Activated CD4-positive, alpha-beta memory T cell treated with anti-CD3 and anti-CD28 coated beads for 36 hours (primary cell): Measurements from ENCODE around the gene COQ8B. TPM values are rescaled to one million over a fixed set of nuclear protein-coding genes. Genes with fewer than 3 reads are reported as not detected.

Source experiments
- CTCF ChIA-PET: fragments of 350-600 bp; sonication (Branson Sonifier 250); formaldehyde crosslinking; loops from one replicate; lab custom pipeline; 2021; ENCODE audit warnings: antibody characterized with exemption, inconsistent platforms; lab: Charles Lee
- POLR2A ChIA-PET: fragments of 350-600 bp; sonication (Branson Sonifier 250); formaldehyde crosslinking; loops from one replicate; lab custom pipeline; 2021; ENCODE audit warnings: antibody characterized with exemption; lab: Charles Lee
- DNase-seq: peaks from one replicate; pipeline ENCODE4 v3.0.0-alpha.2; 2020
- H3K27ac Mint-ChIP-seq: one replicate; pipeline ENCODE4 v1.8.0; 2021; ENCODE audit warnings: mixed read lengths
- H3K27me3 Mint-ChIP-seq: one replicate; pipeline ENCODE4 v1.8.0; 2021; ENCODE audit warnings: mixed read lengths
- H3K36me3 Mint-ChIP-seq: one replicate; pipeline ENCODE4 v1.8.0; 2021; ENCODE audit warnings: mixed read lengths
- H3K4me1 Mint-ChIP-seq: one replicate; pipeline ENCODE4 v1.8.0; 2021; ENCODE audit warnings: low read depth, mixed read lengths
- H3K4me3 Mint-ChIP-seq: one replicate; pipeline ENCODE4 v1.8.0; 2021; ENCODE audit warnings: mild to moderate bottlenecking, mixed read lengths
- H3K9me3 Mint-ChIP-seq: one replicate; pipeline ENCODE4 v1.8.0; 2021; ENCODE audit warnings: mixed read lengths
- intact Hi-C: fragments of 100-400 bp; cut with micrococcal nuclease; formaldehyde crosslinking; loops from one replicate; pipeline ENCODE4 v1.15.1; 2023
- total RNA-seq, 2 experiments: library from RNA; stranded (reverse); gene quantifications; one replicate each; pipeline ENCODE4 v1.2.3, GENCODE V29; 2021

The COQ8B gene
- total RNA-seq, 2 experiments from 2014 or later = 31.7 to 36.3 TPM

GRCh38 chr19:40726279-40726678 lies 9.6 kb upstream of the COQ8B start:
- Mint-ChIP-seq H3K4me3 (no peak overlapping the region), H3K36me3 (peaks cover 39% of the 10 kb centered on the region), H3K9me3 (no peaks in the 10 kb centered on the region), H3K4me1 (peaks cover 30% of the 10 kb centered on the region), H3K27ac (no peak overlapping the region), H3K27me3 (no peaks in the 10 kb centered on the region)
- DNase-seq = no peak
- ChIA-PET CTCF (no interaction called here), POLR2A (no interaction called here)
- intact Hi-C loops = no loop called here

GRCh38 chr19:40724855-40725254 lies 8.2 kb upstream of the COQ8B start:
- Mint-ChIP-seq H3K9me3 (no peaks in the 10 kb centered on the region), H3K27me3 (no peaks in the 10 kb centered on the region), H3K27ac (peak overlapping the region; percentile 71), H3K4me3 (no peak overlapping the region), H3K36me3 (peaks cover 35% of the 10 kb centered on the region), H3K4me1 (peaks cover 42% of the 10 kb centered on the region)
- intact Hi-C loops = loop anchor here (1.0 to 2.0 kb wide), 2 partner anchors 9 to 54 kb away; partner anchors contain the start of genes COQ8B and RAB4B
- peak; percentile 36 for DNase-seq
- ChIA-PET POLR2A (interaction anchor here (0.5 kb wide), 1 partner anchor 28 kb away, joined by 3 read pairs; no protein-coding TSS in a partner anchor), CTCF (interaction anchor here (1.0 to 1.2 kb wide), 3 partner anchors 8 to 90 kb away, joined by 3 to 6 read pairs (median 4); partner anchors contain the start of genes COQ8B and ITPKC)

DNA sequence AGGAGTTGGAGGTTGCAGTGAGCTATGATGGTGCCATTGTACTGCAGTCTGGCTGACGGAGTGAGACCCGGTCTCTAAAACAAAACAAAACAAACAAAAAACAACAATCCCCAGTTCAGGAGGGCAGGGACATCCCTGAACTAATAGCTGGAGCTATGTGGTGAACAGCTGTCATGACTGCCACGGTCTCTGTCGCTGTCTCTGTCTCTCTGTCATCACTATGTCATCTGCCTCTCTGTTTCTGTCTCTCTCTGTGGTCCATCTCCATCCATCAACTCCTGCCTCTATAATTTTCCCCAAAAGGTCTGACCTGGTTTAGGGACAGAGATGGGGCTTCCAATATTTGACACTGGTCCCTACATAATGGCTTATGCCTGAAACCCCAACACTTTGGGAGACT lies 7.6 kb upstream of the COQ8B start:
- peaks cover 48% of the 10 kb centered on the region for H3K4me1 Mint-ChIP-seq
- H3K9me3 Mint-ChIP-seq = no peaks in the 10 kb centered on the region
- ChIA-PET POLR2A (no interaction called here), CTCF (interaction anchor here (1.0 to 1.2 kb wide), 2 partner anchors 81 to 89 kb away, joined by 3 to 4 read pairs; no protein-coding TSS in a partner anchor)
- peaks cover 35% of the 10 kb centered on the region for H3K36me3 Mint-ChIP-seq
- no peak overlapping the region for H3K4me3 Mint-ChIP-seq
- intact Hi-C loops = loop anchor here (1.0 to 2.0 kb wide), 2 partner anchors 8 to 54 kb away; partner anchors contain the start of genes COQ8B and RAB4B
- H3K27me3 Mint-ChIP-seq = no peaks in the 10 kb centered on the region
- peak overlapping the region; percentile 71 for H3K27ac Mint-ChIP-seq
- DNase-seq = peak; percentile 43

- no peaks in the 10 kb centered on the region for H3K27me3 Mint-ChIP-seq
- intact Hi-C loops = loop anchor here (1.0 to 2.0 kb wide), 2 partner anchors 7 to 55 kb away; partner anchors contain the start of genes COQ8B and RAB4B
- H3K9me3 Mint-ChIP-seq = no peaks in the 10 kb centered on the region
- ChIA-PET POLR2A (no interaction called here), CTCF (interaction anchor here (1.0 to 1.2 kb wide), 2 partner anchors 82 to 89 kb away, joined by 3 to 4 read pairs; no protein-coding TSS in a partner anchor)
- H3K4me3 Mint-ChIP-seq = no peak overlapping the region
- peaks cover 52% of the 10 kb centered on the region for H3K4me1 Mint-ChIP-seq
- H3K36me3 Mint-ChIP-seq = peaks cover 32% of the 10 kb centered on the region
- peak overlapping the region; percentile 71 for H3K27ac Mint-ChIP-seq
- no peak for DNase-seq
Observed at GRCh38 chr19:40723661-40724254, 7.1 kb upstream of the COQ8B start.

DNA sequence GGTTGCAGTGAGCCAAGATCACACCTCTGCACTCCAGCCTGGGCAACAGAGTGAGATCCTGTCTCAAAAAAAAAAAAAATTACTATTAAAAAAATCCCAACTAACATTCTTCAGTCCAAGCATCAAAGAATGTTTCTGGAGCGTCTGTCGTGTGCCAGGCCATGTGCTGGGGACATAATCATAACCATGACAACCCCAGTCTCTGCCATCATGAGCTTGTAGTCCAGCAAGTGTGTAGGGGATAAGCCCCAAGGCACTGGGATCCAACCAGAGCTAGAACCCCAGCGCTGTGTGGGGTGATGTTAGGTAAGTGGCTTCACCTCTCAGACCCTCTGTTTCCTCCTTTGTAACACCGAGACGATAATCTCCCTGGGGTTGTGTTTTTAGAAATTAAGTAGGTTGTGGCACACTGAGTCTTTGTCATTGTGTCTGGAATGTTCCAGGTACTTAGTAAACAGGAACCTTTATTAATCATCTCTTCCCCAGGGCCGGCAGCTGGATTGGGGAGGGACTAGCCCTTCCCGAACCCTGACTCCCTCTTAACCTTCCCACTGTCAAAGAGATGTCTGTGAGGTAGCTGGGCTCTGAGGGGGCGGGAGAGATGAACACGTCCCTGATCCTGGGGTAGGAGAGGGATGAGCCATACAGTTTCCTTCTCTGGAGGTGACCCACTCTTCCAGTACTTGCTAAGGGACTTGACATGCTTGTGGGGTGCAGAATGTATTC lies 5.4 kb upstream of the COQ8B start:
- intact Hi-C loops = no loop called here
- CTCF ChIA-PET = interaction anchor here (0.9 to 1.1 kb wide), 2 partner anchors 88 to 97 kb away, joined by 4 to 7 read pairs; no protein-coding TSS in a partner anchor
- H3K27me3 Mint-ChIP-seq = no peaks in the 10 kb centered on the region
- peak overlapping the region; percentile 56 for H3K27ac Mint-ChIP-seq
- H3K4me3 Mint-ChIP-seq = no peak overlapping the region
- POLR2A ChIA-PET = no interaction called here
- H3K4me1 Mint-ChIP-seq = peaks cover 57% of the 10 kb centered on the region
- DNase-seq = no peak
- H3K36me3 Mint-ChIP-seq = peaks cover 26% of the 10 kb centered on the region
- H3K9me3 Mint-ChIP-seq = no peaks in the 10 kb centered on the region

DNA sequence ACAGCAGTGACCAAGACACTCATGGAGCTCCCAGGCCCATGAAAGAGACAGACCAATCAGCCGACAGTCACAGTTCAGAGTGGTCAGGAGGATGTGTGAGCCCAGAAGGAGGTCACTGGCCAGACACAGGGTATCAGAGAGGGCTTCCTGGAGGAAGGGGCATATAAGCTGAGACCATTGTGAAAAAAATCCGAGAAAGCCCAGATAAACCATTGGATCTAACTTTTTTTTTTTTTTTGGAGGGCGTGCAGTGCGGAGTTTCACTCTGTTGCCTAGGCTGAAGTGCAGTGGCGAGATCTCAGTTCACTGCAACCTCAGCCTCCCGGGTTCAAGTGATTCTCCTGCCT lies 4.4 kb upstream of the COQ8B start:
- DNase-seq = no peak
- H3K27ac Mint-ChIP-seq = no peak overlapping the region

GRCh38 chr19:40719414-40719894 lies 2.8 kb upstream of the COQ8B start:
- Mint-ChIP-seq H3K27me3 (no peaks in the 10 kb centered on the region), H3K9me3 (no peaks in the 10 kb centered on the region), H3K27ac (no peak overlapping the region), H3K36me3 (peaks cover 16% of the 10 kb centered on the region), H3K4me1 (peaks cover 64% of the 10 kb centered on the region), H3K4me3 (peak overlapping the region; percentile 83)
- CTCF ChIA-PET = interaction anchor here (1.3 kb wide), 1 partner anchor 57 kb away, joined by 3 read pairs; no protein-coding TSS in a partner anchor
- DNase-seq = no peak
- POLR2A ChIA-PET = no interaction called here
- intact Hi-C loops = no loop called here

More for the DNA sequence above, 4.4 kb upstream of the COQ8B start:
- no peak overlapping the region for H3K4me3 Mint-ChIP-seq
- intact Hi-C loops = no loop called here
- ChIA-PET CTCF (interaction anchor here (0.9 to 1.1 kb wide), 2 partner anchors 87 to 98 kb away, joined by 4 to 7 read pairs; no protein-coding TSS in a partner anchor), POLR2A (interaction anchor here (0.6 kb wide), 1 partner anchor 36 kb away, joined by 3 read pairs; no protein-coding TSS in a partner anchor)
- H3K27me3 Mint-ChIP-seq = no peaks in the 10 kb centered on the region
- H3K4me1 Mint-ChIP-seq = peaks cover 60% of the 10 kb centered on the region
- peaks cover 20% of the 10 kb centered on the region for H3K36me3 Mint-ChIP-seq
- H3K9me3 Mint-ChIP-seq = no peaks in the 10 kb centered on the region

DNA sequence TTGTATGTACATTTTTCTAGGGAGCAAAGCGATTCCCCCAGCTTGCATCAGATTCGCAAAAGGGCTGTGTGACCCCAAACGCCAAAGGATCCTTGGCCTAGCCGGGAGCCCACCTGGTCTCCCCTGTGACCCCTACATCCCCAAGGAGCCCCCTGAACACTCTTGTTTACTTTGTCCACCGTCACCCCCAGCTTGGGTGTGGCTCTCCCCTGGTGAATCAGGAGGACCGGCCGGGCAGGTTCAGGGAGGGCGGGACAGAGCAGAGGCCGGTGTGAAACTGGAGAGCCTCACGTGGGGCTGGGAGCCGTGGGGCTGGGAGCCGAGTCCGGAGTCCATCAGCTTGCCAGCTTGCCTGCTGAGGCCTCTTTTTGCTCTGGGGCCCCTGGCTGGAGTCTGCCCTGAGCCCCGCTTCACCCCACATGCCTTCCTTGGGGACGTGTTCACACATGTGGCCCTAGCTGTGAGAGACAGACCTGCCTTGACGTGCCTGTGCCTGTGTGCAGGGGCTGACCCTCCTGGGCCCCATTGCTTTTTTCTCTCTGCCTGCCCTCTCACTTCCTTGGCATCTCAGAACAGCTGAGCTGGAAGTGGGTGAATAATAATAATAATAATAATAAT lies 2.2 kb upstream of the COQ8B start:
- intact Hi-C loops = no loop called here
- H3K4me1 Mint-ChIP-seq = peaks cover 61% of the 10 kb centered on the region
- ChIA-PET CTCF (interaction anchor here (1.3 kb wide), 1 partner anchor 56 kb away, joined by 3 read pairs; no protein-coding TSS in a partner anchor), POLR2A (no interaction called here)
- peak overlapping the region; percentile 38 for H3K27ac Mint-ChIP-seq
- peak; percentile 31 for DNase-seq
- peak overlapping the region; percentile 83 for H3K4me3 Mint-ChIP-seq
- peaks cover 10% of the 10 kb centered on the region for H3K36me3 Mint-ChIP-seq
- H3K9me3 Mint-ChIP-seq = no peaks in the 10 kb centered on the region
- H3K27me3 Mint-ChIP-seq = no peaks in the 10 kb centered on the region

GRCh38 chr19:40717880-40718773 lies 1.4 kb upstream of the COQ8B start:
- H3K4me1 Mint-ChIP-seq = peaks cover 59% of the 10 kb centered on the region
- H3K27me3 Mint-ChIP-seq = no peaks in the 10 kb centered on the region
- peak overlapping the region; percentile 53 for H3K27ac Mint-ChIP-seq
- H3K36me3 Mint-ChIP-seq = peaks cover 4% of the 10 kb centered on the region
- H3K4me3 Mint-ChIP-seq = peak overlapping the region; percentile 83
- ChIA-PET POLR2A (interaction anchor here (1.1 to 2.4 kb wide), 3 partner anchors 33 to 60 kb away, joined by 3 to 16 read pairs (median 14); partner anchors contain the start of genes ACTMAP, RAB4B and SNRPA), CTCF (interaction anchor here (1.3 to 1.4 kb wide), 2 partner anchors 56 to 83 kb away, joined by 3 read pairs; no protein-coding TSS in a partner anchor)
- DNase-seq = peak; percentile 21
- intact Hi-C loops = no loop called here
- no peaks in the 10 kb centered on the region for H3K9me3 Mint-ChIP-seq

- POLR2A ChIA-PET = interaction anchor here (1.0 to 2.4 kb wide), 8 partner anchors 27 to 112 kb away, joined by 3 to 16 read pairs (median 3); partner anchors contain the start of genes ACTMAP, RAB4B and SNRPA
- Mint-ChIP-seq H3K9me3 (no peaks in the 10 kb centered on the region), H3K27ac (peak overlapping the region; percentile 38), H3K4me1 (peaks cover 60% of the 10 kb centered on the region), H3K36me3 (peaks cover 8% of the 10 kb centered on the region), H3K4me3 (peak overlapping the region; percentile 83), H3K27me3 (no peaks in the 10 kb centered on the region)
- intact Hi-C loops = no loop called here
- DNase-seq = no peak
- CTCF ChIA-PET = interaction anchor here (0.6 to 1.7 kb wide), 9 partner anchors 8 to 104 kb away, joined by 3 to 11 read pairs (median 5); no protein-coding TSS in a partner anchor
Observed at GRCh38 chr19:40717325-40717879, 716 bp upstream of the COQ8B start.
